HG02981 (cell line): ENCODE measurements around the gene HK1.
A peak's percentile ranks its signal among the peaks of the same experiment; 100 is the strongest.
"Not testable (repeated sequence)": the region's sequence is repeated elsewhere in the genome, so short reads cannot be mapped to it uniquely, and the experiment has no call there.

Experiments used
- ATAC-seq: cut with Tn5 transposase; IDR thresholded peaks from one replicate; pipeline ENCODE4 v1.9.1; 2021; ENCODE audit warnings: mild to moderate bottlenecking, moderate library complexity; ENCODE audit not compliant: unreplicated experiment

The HK1 gene

DNA sequence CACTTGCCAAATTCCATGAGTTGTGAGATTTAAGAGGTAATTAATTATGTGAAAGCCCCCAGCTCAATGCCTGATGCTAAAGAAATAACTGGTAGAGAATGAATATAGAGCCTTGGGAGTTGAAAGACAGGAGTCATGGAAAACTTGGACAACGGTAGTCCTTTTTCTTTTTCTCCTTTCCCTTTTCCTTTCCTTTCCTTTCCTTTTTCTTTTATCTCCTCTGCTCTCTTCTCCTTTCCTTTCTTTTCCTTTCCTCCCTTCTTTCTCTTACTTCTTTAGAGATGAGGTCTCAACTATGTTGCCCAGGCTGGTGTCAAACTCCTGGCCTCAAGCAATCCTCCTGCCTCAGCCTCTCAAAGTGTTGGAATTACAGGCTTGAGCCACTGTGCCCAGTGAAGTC is 165.1 kb downstream of the HK1 start:
- no peak for ATAC-seq

GRCh38 chr10:69445041-69445440 is 166.7 kb downstream of the HK1 start:
- no peak for ATAC-seq

GRCh38 chr10:69446229-69446628 is 167.9 kb downstream of the HK1 start:
- ATAC-seq, result no peak

- no peak for ATAC-seq
Observed at GRCh38 chr10:69446650-69447151, 168.4 kb downstream of the HK1 start.

GRCh38 chr10:69449841-69450240 is 171.5 kb downstream of the HK1 start:
- ATAC-seq, result no peak

- not testable (repeated sequence) for ATAC-seq
Observed at GRCh38 chr10:69450395-69450794, 172.1 kb downstream of the HK1 start.

DNA sequence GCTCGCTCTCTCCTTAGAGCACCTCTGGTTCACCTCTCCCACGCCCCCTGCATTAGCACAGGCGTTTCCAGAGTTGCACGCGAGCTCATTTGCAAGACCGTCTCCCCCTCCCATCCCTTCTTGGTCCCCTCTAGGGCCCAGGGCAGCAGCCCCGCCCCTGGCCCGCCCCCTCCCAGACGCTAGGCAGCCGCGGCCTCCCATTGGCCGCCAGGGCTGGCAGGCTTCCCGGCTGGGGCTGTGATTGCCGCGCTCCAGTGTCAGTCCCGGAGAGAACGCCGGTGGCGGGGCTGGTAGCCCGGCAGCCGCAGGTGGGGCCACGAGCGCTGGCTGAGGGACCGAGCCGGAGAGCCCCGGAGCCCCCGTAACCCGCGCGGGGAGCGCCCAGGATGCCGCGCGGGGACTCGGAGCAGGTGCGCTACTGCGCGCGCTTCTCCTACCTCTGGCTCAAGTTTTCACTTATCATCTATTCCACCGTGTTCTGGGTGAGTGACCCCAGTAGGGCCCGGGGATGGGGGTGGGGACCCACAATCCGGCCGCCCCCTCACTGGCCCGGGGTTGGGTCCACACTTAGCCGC is 173.0 kb downstream of the HK1 start, which contains the start of gene TSPAN15:
TSS of gene TSPAN15 (plus strand) at position 257 of the 575 bp plus-strand sequence. CDS start at position 387, 130 bp downstream.
- peak; percentile 76 for ATAC-seq
